CD4-positive, alpha-beta T cell treated with Interleukin-17A for 1 hour (primary cell): ENCODE data around the gene HEPACAM.
A peak's percentile ranks its signal among the peaks of the same experiment; 100 is the strongest.

ENCODE experiments used
- DNase-seq: peaks from one replicate; pipeline ENCODE4 v3.0.0-alpha.2; 2020

HEPACAM gene

GRCh38 chr11:124882339-124883071 lies 53.3 kb downstream of the HEPACAM start:
- no peak for DNase-seq

DNA sequence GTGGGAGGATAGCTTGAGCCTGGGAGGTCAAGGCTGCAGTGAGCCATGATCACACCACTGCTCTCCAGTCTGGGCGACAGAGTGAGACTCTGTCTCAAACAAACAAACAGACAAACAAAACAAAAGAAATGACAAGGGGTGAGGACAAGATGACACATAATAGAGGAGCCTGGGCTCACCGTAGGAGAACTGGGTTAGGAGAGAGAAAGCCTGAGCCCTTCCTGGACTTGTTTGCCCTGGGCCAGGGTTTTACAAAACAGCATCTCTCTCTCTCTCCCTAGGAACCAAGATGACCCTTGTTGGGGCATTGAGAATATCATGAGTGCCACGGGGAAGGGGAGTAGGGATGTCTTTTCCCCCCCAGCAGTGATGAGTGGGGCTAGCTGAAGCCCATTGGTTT lies 54.9 kb downstream of the HEPACAM start:
- DNase-seq, result no peak

GRCh38 chr11:124880290-124880611 lies 55.6 kb downstream of the HEPACAM start:
- no peak for DNase-seq

DNA sequence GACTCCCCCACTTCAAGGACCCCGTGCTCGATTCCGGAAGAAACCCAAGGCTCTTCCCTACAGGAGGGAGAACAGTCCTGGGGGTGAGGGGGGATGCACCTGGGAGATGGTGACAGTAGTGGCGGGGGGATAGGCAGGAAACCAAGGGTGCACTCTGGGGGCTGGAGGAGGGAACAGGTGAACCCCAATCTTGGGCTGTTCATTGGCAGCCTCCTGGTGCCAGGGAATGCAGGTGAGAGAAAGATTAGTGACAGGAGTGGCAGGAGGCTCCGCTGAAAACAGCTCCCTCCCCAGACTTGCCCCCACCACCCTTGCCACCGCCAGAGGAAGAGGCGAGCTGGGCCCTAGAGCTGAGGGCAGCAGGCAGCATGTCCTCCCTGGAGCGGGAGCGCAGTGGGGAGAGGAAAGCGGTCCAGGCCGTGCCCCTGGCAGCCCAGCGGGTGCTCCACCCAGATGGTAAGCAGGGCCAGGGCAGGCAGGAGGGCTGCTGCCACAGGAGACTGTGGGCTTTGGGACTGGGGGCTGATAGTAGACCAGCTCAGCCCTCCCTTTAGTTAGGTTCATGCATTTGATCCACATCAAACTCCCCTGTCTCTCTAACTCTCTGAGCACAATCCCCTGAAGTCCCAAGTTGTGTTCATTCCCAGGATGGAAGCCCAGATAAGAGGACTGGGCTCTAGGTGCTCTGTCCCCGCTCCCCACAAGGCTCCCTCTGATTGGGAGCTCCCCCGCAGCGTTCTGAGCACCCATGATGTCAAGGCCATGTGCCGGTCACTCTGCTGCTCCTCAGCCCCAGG lies 56.2 kb downstream of the HEPACAM start:
- no peak for DNase-seq

- DNase-seq, result no peak
Observed at GRCh38 chr11:124878759-124879492, 56.9 kb downstream of the HEPACAM start.

DNA sequence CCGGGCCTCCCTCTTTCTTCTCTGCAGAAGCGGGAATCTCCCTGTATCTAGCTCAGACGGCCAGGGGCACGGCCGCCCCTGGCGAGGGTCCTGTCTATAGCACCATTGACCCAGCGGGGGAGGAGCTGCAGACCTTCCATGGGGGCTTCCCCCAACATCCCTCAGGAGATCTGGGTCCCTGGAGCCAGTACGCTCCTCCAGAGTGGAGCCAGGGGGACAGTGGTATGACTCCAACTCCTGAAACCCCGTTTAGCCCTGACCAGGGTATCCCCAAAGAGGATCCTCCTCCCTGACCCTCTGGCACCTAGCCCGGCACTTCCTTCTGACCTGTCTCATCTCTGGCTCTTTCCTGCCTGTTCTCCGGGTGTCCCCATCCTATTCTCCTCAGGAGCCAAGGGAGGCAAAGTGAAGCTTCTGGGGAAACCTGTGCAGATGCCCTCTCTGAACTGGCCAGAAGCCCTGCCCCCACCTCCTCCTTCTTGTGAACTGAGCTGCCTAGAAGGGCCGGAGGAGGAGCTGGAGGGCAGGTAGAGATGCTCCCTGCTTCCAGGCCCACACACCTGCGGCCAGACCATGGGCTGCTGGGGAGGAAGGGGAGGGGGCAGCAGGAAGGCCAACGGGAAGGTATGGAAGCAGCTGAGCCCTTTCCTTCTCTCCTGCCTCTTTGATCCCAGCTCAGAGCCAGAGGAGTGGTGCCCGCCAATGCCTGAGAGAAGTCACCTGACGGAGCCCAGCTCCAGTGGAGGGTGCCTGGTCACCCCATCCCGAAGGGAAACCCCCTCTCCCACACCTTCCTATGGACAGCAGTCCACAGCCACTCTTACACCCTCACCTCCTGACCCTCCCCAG lies 57.7 kb downstream of the HEPACAM start:
- DNase-seq, result no peak

- DNase-seq, result no peak
Observed at GRCh38 chr11:124877631-124877909, 58.3 kb downstream of the HEPACAM start.

DNA sequence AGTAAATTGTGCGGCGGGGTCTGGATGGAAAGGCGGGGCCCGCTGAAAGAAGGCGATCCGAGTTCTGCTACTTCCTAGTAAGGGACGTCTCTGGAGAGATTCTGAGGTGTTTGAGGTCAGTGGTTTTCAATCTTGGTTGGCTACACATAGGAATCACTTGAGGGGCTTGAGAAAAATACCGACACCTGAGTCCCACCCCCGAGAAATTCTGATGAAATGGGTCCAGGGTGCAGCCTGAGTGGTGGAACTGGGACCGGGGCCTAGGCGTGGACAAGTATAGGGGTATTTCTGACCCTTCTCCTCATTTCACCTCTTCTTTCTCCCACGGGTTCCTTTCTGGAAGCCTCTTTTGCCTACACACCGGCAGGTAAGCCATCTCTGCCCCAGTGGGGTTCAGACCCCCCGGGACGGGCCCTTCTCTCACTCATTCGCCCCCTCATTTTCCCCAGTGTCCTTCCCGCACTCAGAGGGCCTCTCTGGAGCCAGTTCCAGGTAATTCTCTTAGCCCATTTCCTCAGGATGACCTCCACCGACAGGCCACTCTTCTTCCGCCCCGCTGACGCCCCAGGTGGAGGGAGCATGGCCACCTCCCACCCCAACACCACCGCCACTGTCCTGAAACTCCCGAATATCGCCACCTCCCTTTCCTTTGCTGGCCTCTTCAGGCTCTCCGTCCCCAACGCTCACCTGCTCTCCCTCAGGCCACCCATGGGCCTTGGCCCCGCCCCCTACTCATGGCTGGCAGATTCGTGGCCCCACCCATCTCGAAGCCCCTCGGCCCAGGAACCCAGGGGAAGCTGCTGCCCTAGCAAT lies 58.8 kb downstream of the HEPACAM start:
- no peak for DNase-seq

DNA sequence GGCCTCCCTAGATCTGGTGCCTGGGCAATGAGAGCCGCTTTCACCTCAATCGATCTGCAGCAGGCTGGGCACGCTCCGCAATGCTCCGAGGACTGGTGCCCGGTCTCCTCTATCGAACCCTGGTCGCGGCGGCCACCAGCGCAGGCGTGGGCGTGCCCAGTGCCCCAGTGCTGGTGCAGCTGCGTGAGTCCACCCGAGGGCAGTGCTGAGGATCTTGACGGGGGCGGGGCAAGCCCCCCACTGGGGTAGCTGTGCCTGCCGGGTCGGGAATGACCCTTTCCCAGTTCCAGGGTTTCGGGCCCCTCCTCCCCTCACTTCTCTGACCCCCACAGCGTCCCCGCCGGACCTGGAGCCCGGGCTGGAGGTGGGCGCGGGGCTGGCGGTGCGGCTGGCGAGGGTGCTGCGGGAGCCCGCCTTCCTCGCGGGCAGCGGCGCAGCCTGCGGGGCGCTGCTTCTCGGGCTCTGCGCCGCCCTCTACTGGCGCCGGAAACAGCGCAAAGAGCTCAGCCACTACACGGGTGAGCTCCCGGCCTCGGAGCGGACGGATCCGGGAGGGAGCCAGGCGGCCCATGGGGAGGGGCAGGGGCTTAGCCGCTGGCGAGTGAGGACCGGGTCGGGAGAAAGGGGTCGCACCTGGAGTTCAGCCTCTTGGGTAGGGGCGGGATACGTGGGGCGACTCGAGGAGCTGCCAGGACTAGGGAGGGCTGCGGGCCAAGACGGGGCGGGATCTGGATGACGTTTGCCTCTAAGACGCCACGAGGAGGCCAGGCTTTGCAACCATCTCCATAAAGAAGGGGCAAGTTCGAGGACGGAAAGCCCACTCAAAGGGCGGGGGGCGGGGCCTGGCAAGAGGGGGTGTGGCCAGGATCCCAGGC lies 59.7 kb downstream of the HEPACAM start:
- DNase-seq, result peak; percentile 82

GRCh38 chr11:124875401-124875800 lies 60.4 kb downstream of the HEPACAM start:
- DNase-seq, result no peak

- no peak for DNase-seq
Observed at GRCh38 chr11:124874571-124875255, 61.1 kb downstream of the HEPACAM start.

DNA sequence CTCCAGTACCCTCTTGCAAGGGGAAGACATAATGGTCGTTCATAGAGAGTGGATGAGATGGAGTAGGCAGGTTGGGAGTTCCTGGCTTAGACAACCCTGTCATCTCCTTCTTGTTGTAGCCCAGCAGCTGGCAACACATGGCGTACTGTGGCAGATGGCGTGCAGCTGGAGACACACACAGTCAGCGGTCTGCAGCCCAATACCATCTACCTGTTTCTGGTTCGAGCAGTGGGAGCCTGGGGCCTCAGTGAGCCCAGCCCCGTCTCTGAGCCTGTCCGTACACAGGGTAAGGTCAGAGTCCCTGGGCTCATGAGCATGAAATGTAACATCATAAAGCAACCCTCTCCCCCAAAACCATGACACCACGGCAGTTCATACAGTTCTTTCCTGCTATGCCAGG lies 61.9 kb downstream of the HEPACAM start:
- no peak for DNase-seq

DNA sequence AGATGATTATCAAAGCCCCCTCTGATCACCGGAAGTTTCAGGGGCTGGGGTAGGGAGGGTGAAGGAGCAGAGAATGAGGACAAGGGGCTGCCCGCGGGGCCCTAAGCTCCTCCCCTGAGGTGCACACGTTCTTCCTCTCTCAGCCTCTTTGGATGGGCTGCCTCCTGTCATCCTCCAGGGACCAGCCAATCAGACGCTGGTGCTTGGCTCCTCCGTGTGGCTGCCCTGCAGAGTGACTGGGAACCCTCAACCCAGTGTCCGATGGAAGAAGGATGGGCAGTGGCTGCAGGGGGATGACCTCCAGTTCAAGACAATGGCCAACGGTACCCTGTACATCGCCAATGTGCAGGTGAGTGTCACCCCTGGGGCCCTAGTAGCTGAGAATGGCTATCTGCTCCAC lies 63.1 kb downstream of the HEPACAM start:
- no peak for DNase-seq

- no peak for DNase-seq
Observed at GRCh38 chr11:124872280-124872679, 63.6 kb downstream of the HEPACAM start.

DNA sequence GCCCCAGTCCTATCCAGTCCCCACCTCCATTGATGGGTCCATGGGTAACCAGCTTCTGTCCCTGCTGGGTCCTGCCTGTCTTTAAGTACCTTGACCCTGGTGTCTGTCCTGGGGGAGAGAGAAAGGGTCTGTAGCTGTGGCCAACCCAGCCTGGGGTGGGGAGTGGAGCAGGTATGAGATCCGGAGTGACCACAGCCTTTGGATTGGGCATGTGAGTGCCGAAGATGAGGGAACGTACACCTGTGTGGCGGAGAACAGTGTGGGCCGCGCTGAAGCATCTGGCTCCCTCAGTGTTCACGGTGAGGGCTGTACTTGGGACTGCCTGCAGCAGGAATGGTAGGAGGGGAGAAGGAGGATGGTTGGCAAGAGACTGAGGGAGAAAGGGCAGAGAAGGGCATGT lies 65.4 kb downstream of the HEPACAM start:
- no peak for DNase-seq

DNA sequence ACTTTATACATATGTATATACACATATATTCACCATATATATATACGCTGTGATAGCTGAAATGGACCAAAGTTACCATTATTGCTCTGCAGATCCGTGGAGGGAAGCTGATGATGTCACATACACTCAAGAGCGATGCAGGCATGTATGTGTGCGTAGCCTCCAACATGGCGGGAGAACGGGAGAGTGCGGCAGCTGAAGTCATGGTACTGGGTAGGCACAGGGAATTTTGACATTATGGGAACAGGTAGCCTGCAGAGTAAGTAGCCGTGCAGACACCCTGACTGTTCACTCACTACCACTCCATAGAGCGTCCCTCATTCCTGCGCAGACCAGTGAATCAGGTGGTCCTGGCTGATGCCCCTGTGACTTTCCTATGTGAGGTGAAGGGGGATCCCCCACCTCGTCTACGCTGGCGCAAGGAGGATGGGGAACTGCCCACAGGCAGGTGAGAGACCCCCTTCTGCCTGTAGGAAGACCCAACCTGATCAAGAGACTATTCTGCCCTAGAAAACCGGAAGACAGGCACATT lies 65.9 kb downstream of the HEPACAM start:
- no peak for DNase-seq

DNA sequence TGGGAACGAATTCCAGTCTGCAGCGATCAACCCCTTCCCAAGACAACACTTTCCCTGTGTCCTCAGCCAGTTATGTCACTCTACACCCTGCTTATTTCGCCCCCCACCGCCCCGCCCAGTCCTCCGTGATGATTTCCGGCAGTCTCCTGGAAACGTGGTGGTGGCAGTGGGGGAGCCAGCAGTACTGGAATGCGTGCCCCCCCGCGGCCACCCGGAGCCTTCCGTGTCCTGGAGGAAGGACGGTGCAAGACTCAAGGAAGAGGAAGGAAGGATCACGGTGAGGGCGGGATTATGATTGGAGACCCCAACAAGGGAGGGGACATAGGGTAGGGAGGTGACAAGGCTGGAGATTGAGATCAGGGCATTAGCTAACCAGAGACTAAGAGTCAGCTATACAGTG lies 66.5 kb downstream of the HEPACAM start:
- no peak for DNase-seq
